Lower lobe of right lung (tissue), 2 donors: ENCODE results near the gene SDHAF3. TPM values are rescaled to one million over a fixed set of nuclear protein-coding genes. Genes with fewer than 3 reads are reported as not detected.
"Not testable (repeated sequence)": the region's sequence is repeated elsewhere in the genome, so short reads cannot be mapped to it uniquely, and the experiment has no call there.

Experiments
- ATAC-seq, 2 donors: fragments of 200-7000 bp; cut with Tn5 transposase; one replicate each; pipeline ENCODE4 v1.9.1; 2020 to 2022; ENCODE audit warnings: mild to moderate bottlenecking in 2 of 2, moderate library complexity in 2 of 2
- DNase-seq: peaks from one replicate; pipeline ENCODE4 v3.0.0-alpha.2; 2020
- H3K27ac ChIP-seq: fragments of 200-600 bp; one replicate; pipeline ENCODE4 v1.8.0; 2022
- H3K27me3 ChIP-seq: fragments of 200-600 bp; one replicate; pipeline ENCODE4 v1.8.0; 2022; ENCODE audit warnings: low read depth
- H3K36me3 ChIP-seq: fragments of 200-600 bp; one replicate; pipeline ENCODE4 v1.8.0; 2022; ENCODE audit warnings: mild to moderate bottlenecking
- H3K4me1 ChIP-seq: fragments of 200-600 bp; one replicate; pipeline ENCODE4 v1.8.0; 2022
- H3K4me3 ChIP-seq: fragments of 200-600 bp; one replicate; pipeline ENCODE4 v1.8.0; 2022; ENCODE audit warnings: mild to moderate bottlenecking
- H3K9me3 ChIP-seq: fragments of 200-600 bp; one replicate; pipeline ENCODE4 v1.8.0; 2022
- intact Hi-C: fragments of 100-400 bp; cut with DNase I; formaldehyde crosslinking; loops from one replicate; pipeline ENCODE4 v1.11.0; 2022
- total RNA-seq: library from RNA; stranded (reverse); fragmentation: NEBNext Ultra II Directional; extraction: Animal tissue kit (Norgen Biotek cat#: 25700); gene quantifications from one replicate; pipeline ENCODE4 v1.2.1, GENCODE V29; 2021
- TF ChIP-seq, protein P1 (sequence below): fragments of 200-600 bp; IDR thresholded peaks from one replicate; pipeline ENCODE4 v1.8.0; 2022; ENCODE audit warnings: antibody characterized with exemption, mild to moderate bottlenecking
- donor health status: DM: no; HTN: yes; CAD: no; lungs with severe emphysema.

SDHAF3 gene
- total RNA-seq, 1 donor from 2014 or later = 12.3 TPM

DNA sequence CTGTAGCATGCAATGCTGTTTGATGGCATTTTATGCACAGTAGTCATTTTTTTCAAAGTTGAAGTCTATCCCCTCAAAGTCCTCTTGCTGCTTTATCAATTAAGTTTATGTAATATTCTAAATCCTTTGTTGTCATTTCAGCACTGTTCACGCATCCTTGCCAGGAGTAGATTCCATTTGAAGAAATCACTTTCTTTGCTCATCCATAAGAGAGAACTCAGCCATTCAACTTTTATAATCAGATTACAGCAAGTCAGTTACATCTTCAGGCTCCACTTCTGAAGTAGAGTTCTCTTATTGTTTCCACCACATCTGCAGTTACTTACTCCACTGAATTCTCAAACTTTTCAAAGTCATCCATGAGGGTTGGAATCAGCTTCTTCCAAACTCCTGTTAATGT lies 32.3 kb downstream of the SDHAF3 start:
- intact Hi-C loops = no loop called here

GRCh38 chr7:97155897-97156418 lies 38.5 kb downstream of the SDHAF3 start:
- Histone ChIP-seq H3K27ac (no peak overlapping the region), H3K27me3 (no peaks in the 10 kb centered on the region), H3K9me3 (no peaks in the 10 kb centered on the region), H3K4me1 (no peaks in the 10 kb centered on the region), H3K36me3 (no peaks in the 10 kb centered on the region), H3K4me3 (no peak overlapping the region)
- ATAC-seq (no peak), DNase-seq (no peak)
- TF ChIP-seq, protein P1, sequence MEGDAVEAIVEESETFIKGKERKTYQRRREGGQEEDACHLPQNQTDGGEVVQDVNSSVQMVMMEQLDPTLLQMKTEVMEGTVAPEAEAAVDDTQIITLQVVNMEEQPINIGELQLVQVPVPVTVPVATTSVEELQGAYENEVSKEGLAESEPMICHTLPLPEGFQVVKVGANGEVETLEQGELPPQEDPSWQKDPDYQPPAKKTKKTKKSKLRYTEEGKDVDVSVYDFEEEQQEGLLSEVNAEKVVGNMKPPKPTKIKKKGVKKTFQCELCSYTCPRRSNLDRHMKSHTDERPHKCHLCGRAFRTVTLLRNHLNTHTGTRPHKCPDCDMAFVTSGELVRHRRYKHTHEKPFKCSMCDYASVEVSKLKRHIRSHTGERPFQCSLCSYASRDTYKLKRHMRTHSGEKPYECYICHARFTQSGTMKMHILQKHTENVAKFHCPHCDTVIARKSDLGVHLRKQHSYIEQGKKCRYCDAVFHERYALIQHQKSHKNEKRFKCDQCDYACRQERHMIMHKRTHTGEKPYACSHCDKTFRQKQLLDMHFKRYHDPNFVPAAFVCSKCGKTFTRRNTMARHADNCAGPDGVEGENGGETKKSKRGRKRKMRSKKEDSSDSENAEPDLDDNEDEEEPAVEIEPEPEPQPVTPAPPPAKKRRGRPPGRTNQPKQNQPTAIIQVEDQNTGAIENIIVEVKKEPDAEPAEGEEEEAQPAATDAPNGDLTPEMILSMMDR = no peak
- intact Hi-C loops = no loop called here

More for the DNA sequence above, 32.3 kb downstream of the SDHAF3 start:
- Histone ChIP-seq H3K4me1 (no peaks in the 10 kb centered on the region), H3K27me3 (no peaks in the 10 kb centered on the region), H3K36me3 (no peaks in the 10 kb centered on the region), H3K9me3 (no peaks in the 10 kb centered on the region), H3K4me3 (no peak overlapping the region), H3K27ac (no peak overlapping the region)
- no peak for DNase-seq
- no peak for ATAC-seq
- TF ChIP-seq, protein P1 = no peak

GRCh38 chr7:97159984-97160383 lies 42.5 kb downstream of the SDHAF3 start:
- H3K27ac ChIP-seq, DNase-seq, H3K4me1 ChIP-seq, H3K9me3 ChIP-seq, ATAC-seq, intact Hi-C loops, H3K36me3 ChIP-seq, H3K4me3 ChIP-seq, H3K27me3 ChIP-seq: not testable (repeated sequence)

- H3K27me3 ChIP-seq, H3K27ac ChIP-seq, intact Hi-C loops, H3K4me1 ChIP-seq, H3K36me3 ChIP-seq, ATAC-seq, DNase-seq, H3K9me3 ChIP-seq, H3K4me3 ChIP-seq: not testable (repeated sequence)
Measured at GRCh38 chr7:97161609-97162008, 44.1 kb downstream of the SDHAF3 start.

GRCh38 chr7:97166308-97166707 lies 48.8 kb downstream of the SDHAF3 start:
- Histone ChIP-seq H3K36me3 (no peaks in the 10 kb centered on the region), H3K27ac (no peak overlapping the region), H3K27me3 (no peaks in the 10 kb centered on the region), H3K4me1 (no peaks in the 10 kb centered on the region), H3K4me3 (no peak overlapping the region), H3K9me3 (no peaks in the 10 kb centered on the region)
- DNase-seq = no peak
- TF ChIP-seq, protein P1 = no peak
- ATAC-seq = no peak
- intact Hi-C loops = no loop called here

DNA sequence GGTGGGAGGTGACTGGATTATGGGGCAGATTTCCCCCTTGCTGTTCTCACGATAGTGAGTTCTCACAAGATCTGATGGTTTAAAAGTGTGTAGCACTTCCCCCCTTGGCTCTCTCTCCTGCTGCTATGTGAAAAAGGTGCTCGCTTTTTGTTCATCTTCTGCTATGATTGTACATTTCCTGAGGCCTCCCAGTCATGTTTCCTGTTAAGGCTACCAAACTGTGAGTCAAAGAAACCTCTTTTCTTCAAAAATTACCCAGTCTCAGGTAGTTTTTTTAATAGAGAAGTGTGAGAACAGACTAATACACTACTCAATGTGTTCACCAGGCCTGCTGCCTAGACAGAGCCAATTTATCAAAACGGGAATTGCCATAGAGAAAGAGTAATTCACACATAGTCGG lies 49.7 kb downstream of the SDHAF3 start:
- Histone ChIP-seq H3K4me3 (no peak overlapping the region), H3K27me3 (no peaks in the 10 kb centered on the region), H3K36me3 (no peaks in the 10 kb centered on the region), H3K27ac (no peak overlapping the region), H3K4me1 (no peaks in the 10 kb centered on the region), H3K9me3 (no peaks in the 10 kb centered on the region)
- DNase-seq (no peak), ATAC-seq (no peak)
- intact Hi-C loops = no loop called here
- TF ChIP-seq, protein P1 = no peak

- Histone ChIP-seq H3K4me3 (no peak overlapping the region), H3K36me3 (no peaks in the 10 kb centered on the region), H3K4me1 (no peaks in the 10 kb centered on the region), H3K27ac (no peak overlapping the region), H3K27me3 (no peaks in the 10 kb centered on the region), H3K9me3 (no peaks in the 10 kb centered on the region)
- DNase-seq (no peak), ATAC-seq (no peak)
- TF ChIP-seq, protein P1 = no peak
- intact Hi-C loops = no loop called here
Measured at GRCh38 chr7:97167749-97168148, 50.3 kb downstream of the SDHAF3 start.
